Astrocyte (in vitro differentiated cells and primary cell): ENCODE results near the gene TTC34. TPM values are rescaled to one million over a fixed set of nuclear protein-coding genes. Genes with fewer than 3 reads are reported as not detected.

Experiments used
- DNase-seq: peaks from one replicate; pipeline ENCODE4 v3.0.0-alpha.2; 2010; ENCODE audit warnings: low read depth
- FAIRE-seq: peaks from 2 replicates; lab custom pipeline; 2011; peaks lifted over from hg19 to GRCh38; lab: Jason Lieb, UNC
- H2AFZ ChIP-seq: 2 replicates; pipeline ENCODE4 v1.6.0; 2012; ENCODE audit warnings: low read depth, low read length, inconsistent platforms
- H3K27ac ChIP-seq: 2 replicates; pipeline ENCODE4 v1.5.1; 2011; ENCODE audit warnings: low read depth, low read length, inconsistent platforms
- H3K27me3 ChIP-seq: 2 replicates; pipeline ENCODE4 v1.6.0; 2011; ENCODE audit warnings: low read length, inconsistent platforms; ENCODE audit not compliant: insufficient read depth
- H3K36me3 ChIP-seq: 2 replicates; pipeline ENCODE4 v1.5.1; 2011; ENCODE audit warnings: low read length, inconsistent platforms; ENCODE audit not compliant: insufficient read depth
- H3K4me1 ChIP-seq: 2 replicates; pipeline ENCODE4 v1.5.1; 2011; ENCODE audit warnings: low read length, inconsistent platforms; ENCODE audit not compliant: insufficient read depth
- H3K4me2 ChIP-seq: 2 replicates; pipeline ENCODE4 v1.6.0; 2012; ENCODE audit warnings: low read length, inconsistent platforms
- H3K4me3 ChIP-seq: 2 replicates; pipeline ENCODE4 v1.5.1; 2011; ENCODE audit warnings: low read depth, mild to moderate bottlenecking, low read length, inconsistent platforms; ENCODE audit not compliant: insufficient read depth
- H3K79me2 ChIP-seq: 2 replicates; pipeline ENCODE4 v1.6.0; 2012; ENCODE audit warnings: mild to moderate bottlenecking, low read length, inconsistent platforms; ENCODE audit not compliant: insufficient read depth
- H3K9ac ChIP-seq: 2 replicates; pipeline ENCODE4 v1.6.0; 2012; ENCODE audit warnings: mild to moderate bottlenecking, low read length, inconsistent platforms
- H3K9me3 ChIP-seq: 2 replicates; pipeline ENCODE4 v1.5.1; 2012; ENCODE audit warnings: low read depth, mild to moderate bottlenecking, low read length, inconsistent platforms; ENCODE audit not compliant: insufficient read depth
- H4K20me1 ChIP-seq: 2 replicates; pipeline ENCODE4 v1.6.0; 2012; ENCODE audit warnings: low read length, inconsistent platforms; ENCODE audit not compliant: insufficient read depth
- H3K27ac Mint-ChIP-seq: one replicate; pipeline ENCODE4 v1.8.0; 2021; ENCODE audit warnings: mild to moderate bottlenecking, mixed read lengths; ENCODE audit not compliant: unreplicated experiment
- H3K27me3 Mint-ChIP-seq: one replicate; pipeline ENCODE4 v1.8.0; 2021; ENCODE audit warnings: low read depth, mixed read lengths; ENCODE audit not compliant: unreplicated experiment
- H3K36me3 Mint-ChIP-seq: one replicate; pipeline ENCODE4 v1.8.0; 2021; ENCODE audit warnings: low read depth, mixed read lengths; ENCODE audit not compliant: unreplicated experiment
- H3K4me1 Mint-ChIP-seq: one replicate; pipeline ENCODE4 v1.8.0; 2021; ENCODE audit warnings: low read depth, mixed read lengths; ENCODE audit not compliant: unreplicated experiment
- H3K4me3 Mint-ChIP-seq: one replicate; pipeline ENCODE4 v1.8.0; 2021; ENCODE audit warnings: mild to moderate bottlenecking, moderate library complexity, mixed read lengths; ENCODE audit not compliant: unreplicated experiment
- H3K9me3 Mint-ChIP-seq: one replicate; pipeline ENCODE4 v1.8.0; 2021; ENCODE audit warnings: mild to moderate bottlenecking, mixed read lengths; ENCODE audit not compliant: unreplicated experiment
- EZH2 ChIP-seq: IDR thresholded peaks from 2 replicates; pipeline ENCODE4 v1.6.1; 2012; ENCODE audit warnings: mild to moderate bottlenecking, low read length, inconsistent platforms; ENCODE audit not compliant: insufficient read depth
- total RNA-seq: library from RNA; stranded (reverse); gene quantifications from 2 replicates; pipeline ENCODE4 v1.2.1, GENCODE V29; 2021
- TF ChIP-seq, protein P1 (sequence below): IDR thresholded peaks from 2 replicates; pipeline ENCODE4 v1.5.1; 2011; ENCODE audit warnings: low read depth, mild to moderate bottlenecking, inconsistent platforms, low read length, moderate library complexity; ENCODE audit not compliant: insufficient read depth

The TTC34 gene
- total RNA-seq, 1 donor from 2014 or later, result 0.39 TPM

GRCh38 chr1:2829846-2830615, 28.5 kb upstream of the TTC34 start:
- no peak overlapping the region for H3K4me3 Mint-ChIP-seq
- H3K79me2 ChIP-seq, result no peaks in the 10 kb centered on the region
- H3K27ac ChIP-seq, result no peak overlapping the region
- no peaks in the 10 kb centered on the region for H4K20me1 ChIP-seq
- H3K9ac ChIP-seq, result no peak overlapping the region
- H2AFZ ChIP-seq, result no peak overlapping the region
- FAIRE-seq (no peak), DNase-seq (no peak)
- no peaks in the 10 kb centered on the region for H3K4me1 ChIP-seq
- H3K9me3 Mint-ChIP-seq, result peaks cover 17% of the 10 kb centered on the region
- no peaks in the 10 kb centered on the region for H3K27me3 ChIP-seq
- H3K4me1 Mint-ChIP-seq, result no peaks in the 10 kb centered on the region
- no peak overlapping the region for H3K4me3 ChIP-seq
- H3K36me3 Mint-ChIP-seq, result no peaks in the 10 kb centered on the region
- no peak overlapping the region for H3K27ac Mint-ChIP-seq
- H3K36me3 ChIP-seq, result no peaks in the 10 kb centered on the region
- TF ChIP-seq, protein P1, sequence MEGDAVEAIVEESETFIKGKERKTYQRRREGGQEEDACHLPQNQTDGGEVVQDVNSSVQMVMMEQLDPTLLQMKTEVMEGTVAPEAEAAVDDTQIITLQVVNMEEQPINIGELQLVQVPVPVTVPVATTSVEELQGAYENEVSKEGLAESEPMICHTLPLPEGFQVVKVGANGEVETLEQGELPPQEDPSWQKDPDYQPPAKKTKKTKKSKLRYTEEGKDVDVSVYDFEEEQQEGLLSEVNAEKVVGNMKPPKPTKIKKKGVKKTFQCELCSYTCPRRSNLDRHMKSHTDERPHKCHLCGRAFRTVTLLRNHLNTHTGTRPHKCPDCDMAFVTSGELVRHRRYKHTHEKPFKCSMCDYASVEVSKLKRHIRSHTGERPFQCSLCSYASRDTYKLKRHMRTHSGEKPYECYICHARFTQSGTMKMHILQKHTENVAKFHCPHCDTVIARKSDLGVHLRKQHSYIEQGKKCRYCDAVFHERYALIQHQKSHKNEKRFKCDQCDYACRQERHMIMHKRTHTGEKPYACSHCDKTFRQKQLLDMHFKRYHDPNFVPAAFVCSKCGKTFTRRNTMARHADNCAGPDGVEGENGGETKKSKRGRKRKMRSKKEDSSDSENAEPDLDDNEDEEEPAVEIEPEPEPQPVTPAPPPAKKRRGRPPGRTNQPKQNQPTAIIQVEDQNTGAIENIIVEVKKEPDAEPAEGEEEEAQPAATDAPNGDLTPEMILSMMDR, result no peak
- peaks cover 3% of the 10 kb centered on the region for H3K27me3 Mint-ChIP-seq
- no peak overlapping the region for H3K4me2 ChIP-seq
- H3K9me3 ChIP-seq, result peaks cover 9% of the 10 kb centered on the region

GRCh38 chr1:2828586-2829250, 27.2 kb upstream of the TTC34 start:
- no peaks in the 10 kb centered on the region for H3K79me2 ChIP-seq
- Mint-ChIP-seq H3K27ac (no peak overlapping the region), H3K4me1 (no peaks in the 10 kb centered on the region), H3K9me3 (peaks cover 21% of the 10 kb centered on the region), H3K27me3 (peaks cover 6% of the 10 kb centered on the region), H3K36me3 (no peaks in the 10 kb centered on the region), H3K4me3 (no peak overlapping the region)
- no peaks in the 10 kb centered on the region for H3K36me3 ChIP-seq
- H3K9ac ChIP-seq, result no peak overlapping the region
- H3K4me2 ChIP-seq, result no peak overlapping the region
- H3K9me3 ChIP-seq, result peaks cover 9% of the 10 kb centered on the region
- H2AFZ ChIP-seq, result no peak overlapping the region
- H3K4me3 ChIP-seq, result no peak overlapping the region
- H3K27ac ChIP-seq, result no peak overlapping the region
- FAIRE-seq (no peak), DNase-seq (no peak)
- no peaks in the 10 kb centered on the region for H3K4me1 ChIP-seq
- H4K20me1 ChIP-seq, result no peaks in the 10 kb centered on the region
- H3K27me3 ChIP-seq, result no peaks in the 10 kb centered on the region
- TF ChIP-seq, protein P1, result no peak
- TF ChIP-seq EZH2, result no peak
